GM11168 (cell line): Measurements from ENCODE around the gene WDR49.
"Not testable (repeated sequence)": the region's sequence is repeated elsewhere in the genome, so short reads cannot be mapped to it uniquely, and the experiment has no call there.

Source experiments
- in situ Hi-C: fragments of 300-500 bp; cut with MboI; formaldehyde crosslinking; loops from one replicate; pipeline ENCODE4 v1.12.0; 2022; ENCODE audit warnings: low sequenced_read_pairs; ENCODE audit not compliant: unreplicated experiment

Gene WDR49

GRCh38 chr3:167626490-167626889 is 27.3 kb downstream of the WDR49 start:
- in situ Hi-C loops: no loop called here

GRCh38 chr3:167615030-167615429 is 38.7 kb downstream of the WDR49 start:
- in situ Hi-C loops: no loop called here

GRCh38 chr3:167614196-167614595 is 39.5 kb downstream of the WDR49 start:
- in situ Hi-C loops: not testable (repeated sequence)

GRCh38 chr3:167611718-167612117 is 42.0 kb downstream of the WDR49 start:
- in situ Hi-C loops: no loop called here

GRCh38 chr3:167609156-167609555 is 44.6 kb downstream of the WDR49 start:
- in situ Hi-C loops: no loop called here

GRCh38 chr3:167606836-167607235 is 46.9 kb downstream of the WDR49 start:
- in situ Hi-C loops: no loop called here

GRCh38 chr3:167605871-167606270 is 47.9 kb downstream of the WDR49 start:
- in situ Hi-C loops: no loop called here

GRCh38 chr3:167602041-167602440 is 51.7 kb downstream of the WDR49 start:
- in situ Hi-C loops: no loop called here

GRCh38 chr3:167587651-167588050 is 66.1 kb downstream of the WDR49 start:
- in situ Hi-C loops: no loop called here

- in situ Hi-C loops: no loop called here
Observed at GRCh38 chr3:167575000-167575600, 78.6 kb downstream of the WDR49 start.

GRCh38 chr3:167572991-167573390 is 80.8 kb downstream of the WDR49 start:
- in situ Hi-C loops: no loop called here

GRCh38 chr3:167568634-167569033 is 85.1 kb downstream of the WDR49 start:
- in situ Hi-C loops: no loop called here

GRCh38 chr3:167565489-167565888 is 88.3 kb downstream of the WDR49 start:
- in situ Hi-C loops: no loop called here

GRCh38 chr3:167564612-167565011 is 89.1 kb downstream of the WDR49 start:
- in situ Hi-C loops: no loop called here

GRCh38 chr3:167559924-167560323 is 93.8 kb downstream of the WDR49 start:
- in situ Hi-C loops: no loop called here

GRCh38 chr3:167554898-167555297 is 98.8 kb downstream of the WDR49 start:
- in situ Hi-C loops: no loop called here

GRCh38 chr3:167538081-167538480 is 115.7 kb downstream of the WDR49 start:
- in situ Hi-C loops: no loop called here

- in situ Hi-C loops: no loop called here
Observed at GRCh38 chr3:167521006-167521355, 132.8 kb downstream of the WDR49 start.

- in situ Hi-C loops: no loop called here
Observed at GRCh38 chr3:167520266-167521005, 133.3 kb downstream of the WDR49 start.

- in situ Hi-C loops: no loop called here
Observed at GRCh38 chr3:167507954-167508353, 145.8 kb downstream of the WDR49 start.

- in situ Hi-C loops: no loop called here
Observed at GRCh38 chr3:167502401-167502800, 151.3 kb downstream of the WDR49 start.

GRCh38 chr3:167501941-167502340 is 151.8 kb downstream of the WDR49 start:
- in situ Hi-C loops: no loop called here
